ENCODE data around the gene AP2B1. TPM values are rescaled to one million over a fixed set of nuclear protein-coding genes. Genes with fewer than 3 reads are reported as not detected.

Gene AP2B1
- polyA plus RNA-seq, 1 of the 3 experiments (the other 2 are of a cell fraction), result 97.8 TPM

DNA sequence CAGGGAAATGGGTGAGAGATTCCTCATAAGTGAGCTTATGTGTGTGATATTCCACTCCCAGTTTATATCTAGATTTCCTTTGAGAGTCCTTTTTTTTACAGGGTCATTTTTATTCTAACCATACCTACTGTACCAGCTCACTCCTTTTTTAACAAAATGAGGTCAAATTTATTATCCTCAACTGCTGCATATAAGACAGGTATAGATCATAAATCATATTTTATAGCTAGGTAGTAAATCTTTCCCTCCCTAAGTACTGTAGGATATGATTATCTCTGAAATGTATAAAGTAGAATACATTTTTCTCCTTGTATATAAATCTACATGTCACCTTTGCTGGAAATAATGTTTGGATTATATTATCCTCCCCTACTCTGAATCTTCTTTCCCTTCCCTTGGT, 31.5 kb downstream of the AP2B1 start:
- H3K79me2 ChIP-seq (ENCODE audit: insufficient read depth), result peaks cover 51% of the 10 kb centered on the region; the same call in 1 of the 2 replicates
- TF ChIP-seq, protein P1, sequence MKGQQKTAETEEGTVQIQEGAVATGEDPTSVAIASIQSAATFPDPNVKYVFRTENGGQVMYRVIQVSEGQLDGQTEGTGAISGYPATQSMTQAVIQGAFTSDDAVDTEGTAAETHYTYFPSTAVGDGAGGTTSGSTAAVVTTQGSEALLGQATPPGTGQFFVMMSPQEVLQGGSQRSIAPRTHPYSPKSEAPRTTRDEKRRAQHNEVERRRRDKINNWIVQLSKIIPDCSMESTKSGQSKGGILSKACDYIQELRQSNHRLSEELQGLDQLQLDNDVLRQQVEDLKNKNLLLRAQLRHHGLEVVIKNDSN (IDR thresholded peaks at IDR 0.05; ENCODE audit: borderline replicate concordance, low read depth), result no peak
- TF ChIP-seq YY1 (IDR thresholded peaks at IDR 0.05; ENCODE audit: low read depth) (no peak), MXI1 (IDR thresholded peaks at IDR 0.05; ENCODE audit: low read depth, low read length) (no peak)
- peaks cover 39 to 49% of the 10 kb centered on the region in 2 experiments for H3K36me3 ChIP-seq (replicated peaks in 1 of 2; ENCODE audit: control insufficient read depth in 1 of 2, insufficient read depth in 2 of 2, low read length in 1 of 2)
- ChIA-PET CTCF (interaction anchor here (0.6 to 5.1 kb wide), 6 partner anchors 10 to 145 kb away, joined by 3 to 41 read pairs (median 3); no protein-coding TSS in a partner anchor), POLR2A (no interaction called here)
- no peaks in the 10 kb centered on the region for H3K9me2 ChIP-seq
- no peaks in the 10 kb centered on the region for H3K4me1 ChIP-seq (ENCODE audit: control insufficient read depth in 1 of 2, insufficient read depth in 2 of 2, low read depth in 1 of 2, low read length in 1 of 2)
- H3K9me3 ChIP-seq, result no peaks in the 10 kb centered on the region
- no peaks in the 10 kb centered on the region for H3K27me3 ChIP-seq (ENCODE audit: insufficient read depth)
- DNase-seq, result no peak
- no peak overlapping the region for H3K9ac ChIP-seq
- H3K27ac ChIP-seq (ENCODE audit: low read depth in 2 of 2, low read length in 1 of 2), result no peak overlapping the region
- no peak overlapping the region for H3K4me2 ChIP-seq
- no peak overlapping the region for H3K4me3 ChIP-seq (ENCODE audit: low read depth in 2 of 2, low read length in 1 of 2)
- H3F3A ChIP-seq (replicated peaks; ENCODE audit: insufficient read depth), result peaks cover 4% of the 10 kb centered on the region
- peaks cover 6% of the 10 kb centered on the region for H4K20me1 ChIP-seq (ENCODE audit: insufficient read depth)
- no peak overlapping the region for H2AFZ ChIP-seq (ENCODE audit: low read depth)

DNA sequence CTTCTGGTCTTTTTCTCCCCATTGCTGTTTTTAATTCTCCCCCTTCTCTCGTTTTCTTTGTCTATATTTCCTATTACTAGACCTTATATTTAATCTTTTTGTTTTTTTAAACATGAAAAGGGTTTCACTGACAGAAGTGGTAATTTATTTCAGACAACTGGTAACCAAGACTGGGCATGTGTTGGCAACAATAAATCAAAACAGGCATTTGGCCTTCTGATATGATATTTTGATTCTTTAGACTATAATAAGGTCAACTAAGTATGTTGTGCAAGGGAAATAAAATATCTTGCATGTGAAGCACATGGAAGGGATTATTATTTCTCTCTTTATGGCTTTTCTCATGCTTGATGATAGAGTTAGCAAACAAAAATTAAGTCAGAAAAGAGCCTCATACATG, 34.6 kb downstream of the AP2B1 start:
- 81% methylated on average over 1 of the region's 1 CpG for WGBS (ENCODE audit: low lambda C conversion rate)
- H3K4me2 ChIP-seq, result no peak overlapping the region
- no peak for DNase-seq
- no peaks in the 10 kb centered on the region for H3K4me1 ChIP-seq (ENCODE audit: control insufficient read depth in 1 of 2, insufficient read depth in 2 of 2, low read depth in 1 of 2, low read length in 1 of 2)
- H3K9ac ChIP-seq, result no peak overlapping the region
- H3F3A ChIP-seq (replicated peaks; ENCODE audit: insufficient read depth), result peaks cover 4% of the 10 kb centered on the region
- ChIA-PET CTCF (interaction anchor here (0.9 to 8.2 kb wide), 2 partner anchors 8 to 125 kb away, joined by 3 to 55 read pairs; no protein-coding TSS in a partner anchor), POLR2A (no interaction called here)
- H3K27me3 ChIP-seq (ENCODE audit: insufficient read depth), result no peaks in the 10 kb centered on the region
- peaks cover 52 to 53% of the 10 kb centered on the region in 2 experiments for H3K36me3 ChIP-seq (replicated peaks in 1 of 2; ENCODE audit: control insufficient read depth in 1 of 2, insufficient read depth in 2 of 2, low read length in 1 of 2)
- H2AFZ ChIP-seq (ENCODE audit: low read depth), result no peak overlapping the region
- H4K20me1 ChIP-seq (ENCODE audit: insufficient read depth), result no peaks in the 10 kb centered on the region
- TF ChIP-seq ELF1 (IDR thresholded peaks at IDR 0.05), result no peak
- no peak for TF ChIP-seq EP300 (IDR thresholded peaks at IDR 0.05; ENCODE audit: borderline replicate concordance in 1 of 2, low read depth in 1 of 2, low read length in 1 of 2)
- TF ChIP-seq FOSL2 (IDR thresholded peaks at IDR 0.05; ENCODE audit: borderline replicate concordance, low read depth), result no peak
- no peak for TF ChIP-seq SIN3A (IDR thresholded peaks at IDR 0.05; ENCODE audit: borderline replicate concordance, low read depth, low read length)
- TF ChIP-seq, protein P2, sequence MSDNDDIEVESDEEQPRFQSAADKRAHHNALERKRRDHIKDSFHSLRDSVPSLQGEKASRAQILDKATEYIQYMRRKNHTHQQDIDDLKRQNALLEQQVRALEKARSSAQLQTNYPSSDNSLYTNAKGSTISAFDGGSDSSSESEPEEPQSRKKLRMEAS (IDR thresholded peaks at IDR 0.05; ENCODE audit: low read depth), result no peak
- no peak for TF ChIP-seq TCF12 (IDR thresholded peaks at IDR 0.05)
- no peak for TF ChIP-seq GABPA (IDR thresholded peaks at IDR 0.05; ENCODE audit: low read depth)
- no peak for TF ChIP-seq RXRA (IDR thresholded peaks at IDR 0.05; ENCODE audit: borderline replicate concordance, low read depth)
- TF ChIP-seq JUND (IDR thresholded peaks at IDR 0.05), result no peak
- TF ChIP-seq, protein P3, sequence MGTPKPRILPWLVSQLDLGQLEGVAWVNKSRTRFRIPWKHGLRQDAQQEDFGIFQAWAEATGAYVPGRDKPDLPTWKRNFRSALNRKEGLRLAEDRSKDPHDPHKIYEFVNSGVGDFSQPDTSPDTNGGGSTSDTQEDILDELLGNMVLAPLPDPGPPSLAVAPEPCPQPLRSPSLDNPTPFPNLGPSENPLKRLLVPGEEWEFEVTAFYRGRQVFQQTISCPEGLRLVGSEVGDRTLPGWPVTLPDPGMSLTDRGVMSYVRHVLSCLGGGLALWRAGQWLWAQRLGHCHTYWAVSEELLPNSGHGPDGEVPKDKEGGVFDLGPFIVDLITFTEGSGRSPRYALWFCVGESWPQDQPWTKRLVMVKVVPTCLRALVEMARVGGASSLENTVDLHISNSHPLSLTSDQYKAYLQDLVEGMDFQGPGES (IDR thresholded peaks at IDR 0.05; ENCODE audit: low read depth, low read length), result no peak
- TF ChIP-seq RFX5 (IDR thresholded peaks at IDR 0.05; ENCODE audit: low read length), result no peak
- TF ChIP-seq, protein P1 (IDR thresholded peaks at IDR 0.05; ENCODE audit: borderline replicate concordance, low read depth), result no peak
- no peak for TF ChIP-seq CHD2 (IDR thresholded peaks at IDR 0.05; ENCODE audit: low read length, partially characterized antibody)
- no peak for TF ChIP-seq RAD21 (IDR thresholded peaks at IDR 0.05; ENCODE audit: low read length)
- no peak for TF ChIP-seq YY1 (IDR thresholded peaks at IDR 0.05; ENCODE audit: low read depth)
- no peak for TF ChIP-seq GATA2 (CRISPR knock-in tag; IDR thresholded peaks at IDR 0.05)
- no peaks in the 10 kb centered on the region for H3K9me3 ChIP-seq
- H3K27ac ChIP-seq (ENCODE audit: low read depth in 2 of 2, low read length in 1 of 2), result no peak overlapping the region
- H3K4me3 ChIP-seq (ENCODE audit: low read depth in 2 of 2, low read length in 1 of 2), result no peak overlapping the region
- peaks cover 35% of the 10 kb centered on the region; the same call in 1 of the 2 replicates for H3K79me2 ChIP-seq (ENCODE audit: insufficient read depth)
- H3K9me2 ChIP-seq, result no peaks in the 10 kb centered on the region
